ENCODE data around the gene CCDC92B.

- TF ChIP-seq CTCF (IDR thresholded peaks at IDR 0.05), result no peak
- TF ChIP-seq HMGA2 (CRISPR knock-in tag; IDR thresholded peaks at IDR 0.05), result no peak
- no peak for TF ChIP-seq MAX (CRISPR knock-in tag; IDR thresholded peaks at IDR 0.05)
- TF ChIP-seq NR1H2 (CRISPR knock-in tag; IDR thresholded peaks at IDR 0.05), result no peak
- no peak for TF ChIP-seq NFATC4 (CRISPR knock-in tag; IDR thresholded peaks at IDR 0.05)
- no peak for TF ChIP-seq ELF4 (CRISPR knock-in tag; IDR thresholded peaks at IDR 0.05; ENCODE audit: low read depth)
- TF ChIP-seq CBFB (CRISPR knock-in tag; IDR thresholded peaks at IDR 0.05; ENCODE audit: low read depth), result no peak
- TF ChIP-seq ESRRA (CRISPR knock-in tag; IDR thresholded peaks at IDR 0.05; ENCODE audit: borderline replicate concordance), result no peak
- TF ChIP-seq ERG (CRISPR knock-in tag; IDR thresholded peaks at IDR 0.05), result no peak
- TF ChIP-seq PRDM15 (CRISPR knock-in tag; IDR thresholded peaks at IDR 0.05), result no peak
- TF ChIP-seq ATF3 (CRISPR knock-in tag; conservative IDR thresholded peaks at IDR 0.05), result no peak
- no peak for TF ChIP-seq CREB1 (CRISPR knock-in tag; IDR thresholded peaks at IDR 0.05)
Observed at GRCh38 chr17:2775206-2775605, 25.8 kb upstream of the CCDC92B start.

Data from WTC11 (cell line).